Ishikawa (cell line): ENCODE results near the gene OPN1MW3.
A peak's percentile ranks its signal among the peaks of the same experiment; 100 is the strongest.

ENCODE experiments used
- CEBPB ChIP-seq: IDR thresholded peaks from 2 replicates; pipeline ENCODE4 v1.6.1; 2012
- EGR1 ChIP-seq: IDR thresholded peaks from 2 replicates; pipeline ENCODE4 v1.6.1; 2012
- EP300 ChIP-seq: IDR thresholded peaks from 2 replicates; pipeline ENCODE4 v1.6.1; 2012; ENCODE audit warnings: borderline replicate concordance
- MAX ChIP-seq: IDR thresholded peaks from 2 replicates; pipeline ENCODE4 v1.6.1; 2012
- NFIC ChIP-seq: IDR thresholded peaks from 2 replicates; pipeline ENCODE4 v1.6.1; 2012
- RAD21 ChIP-seq: IDR thresholded peaks from 2 replicates; pipeline ENCODE4 v1.6.1; 2012; ENCODE audit warnings: low read depth
- REST ChIP-seq: IDR thresholded peaks from 2 replicates; pipeline ENCODE4 v1.6.1; 2012; ENCODE audit warnings: low read depth, mild to moderate bottlenecking
- TCF12 ChIP-seq: IDR thresholded peaks from 2 replicates; pipeline ENCODE4 v1.6.1; 2012; ENCODE audit warnings: low read depth
- USF1 ChIP-seq: IDR thresholded peaks from 2 replicates; pipeline ENCODE4 v1.6.1; 2012
- ZBTB7A ChIP-seq: IDR thresholded peaks from 2 replicates; pipeline ENCODE4 v1.6.1; 2012; ENCODE audit warnings: low read depth

- TF ChIP-seq USF1 (no peak), RAD21 (peak; percentile 16; the same call in 1 of the 2 replicates), REST (no peak), TCF12 (no peak), EP300 (no peak), NFIC (no peak), ZBTB7A (no peak), MAX (no peak), EGR1 (no peak), CEBPB (no peak)
Measured at GRCh38 chrX:154317391-154317995, 60.1 kb downstream of the OPN1MW3 start.
